GM12864 (cell line): ENCODE data around the gene ZNF74.

Experiments
- DNase-seq: peaks from one replicate; pipeline ENCODE4 v3.0.0-alpha.2; 2011; ENCODE audit warnings: low read depth
- H3K4me3 ChIP-seq: 2 replicates; pipeline ENCODE4 v1.5.1; 2011; ENCODE audit warnings: mild to moderate bottlenecking, low read depth, low read length, control low read depth
- TF ChIP-seq, protein P1 (sequence below): IDR thresholded peaks from 2 replicates; pipeline ENCODE4 v1.5.1; 2011; ENCODE audit warnings: low read depth, mild to moderate bottlenecking, moderate library complexity, low read length, control low read depth, inconsistent platforms; ENCODE audit errors: missing control alignments

The ZNF74 gene

DNA sequence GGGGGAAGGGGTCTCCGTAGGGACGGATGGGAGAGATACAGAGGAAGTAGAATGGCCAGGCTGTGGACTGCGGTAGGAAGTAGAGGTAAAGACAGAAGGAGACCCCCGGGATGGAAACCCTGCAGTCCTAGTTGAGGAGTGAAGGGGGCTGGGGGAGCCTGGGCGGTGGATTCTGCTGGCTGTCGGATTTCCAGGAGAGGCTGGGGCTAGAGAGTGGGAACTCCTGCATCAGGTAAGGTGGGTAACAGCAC lies 44.4 kb downstream of the ZNF74 start:
- TF ChIP-seq, protein P1, sequence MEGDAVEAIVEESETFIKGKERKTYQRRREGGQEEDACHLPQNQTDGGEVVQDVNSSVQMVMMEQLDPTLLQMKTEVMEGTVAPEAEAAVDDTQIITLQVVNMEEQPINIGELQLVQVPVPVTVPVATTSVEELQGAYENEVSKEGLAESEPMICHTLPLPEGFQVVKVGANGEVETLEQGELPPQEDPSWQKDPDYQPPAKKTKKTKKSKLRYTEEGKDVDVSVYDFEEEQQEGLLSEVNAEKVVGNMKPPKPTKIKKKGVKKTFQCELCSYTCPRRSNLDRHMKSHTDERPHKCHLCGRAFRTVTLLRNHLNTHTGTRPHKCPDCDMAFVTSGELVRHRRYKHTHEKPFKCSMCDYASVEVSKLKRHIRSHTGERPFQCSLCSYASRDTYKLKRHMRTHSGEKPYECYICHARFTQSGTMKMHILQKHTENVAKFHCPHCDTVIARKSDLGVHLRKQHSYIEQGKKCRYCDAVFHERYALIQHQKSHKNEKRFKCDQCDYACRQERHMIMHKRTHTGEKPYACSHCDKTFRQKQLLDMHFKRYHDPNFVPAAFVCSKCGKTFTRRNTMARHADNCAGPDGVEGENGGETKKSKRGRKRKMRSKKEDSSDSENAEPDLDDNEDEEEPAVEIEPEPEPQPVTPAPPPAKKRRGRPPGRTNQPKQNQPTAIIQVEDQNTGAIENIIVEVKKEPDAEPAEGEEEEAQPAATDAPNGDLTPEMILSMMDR = no peak
- no peak for DNase-seq
- H3K4me3 ChIP-seq = no peak overlapping the region

DNA sequence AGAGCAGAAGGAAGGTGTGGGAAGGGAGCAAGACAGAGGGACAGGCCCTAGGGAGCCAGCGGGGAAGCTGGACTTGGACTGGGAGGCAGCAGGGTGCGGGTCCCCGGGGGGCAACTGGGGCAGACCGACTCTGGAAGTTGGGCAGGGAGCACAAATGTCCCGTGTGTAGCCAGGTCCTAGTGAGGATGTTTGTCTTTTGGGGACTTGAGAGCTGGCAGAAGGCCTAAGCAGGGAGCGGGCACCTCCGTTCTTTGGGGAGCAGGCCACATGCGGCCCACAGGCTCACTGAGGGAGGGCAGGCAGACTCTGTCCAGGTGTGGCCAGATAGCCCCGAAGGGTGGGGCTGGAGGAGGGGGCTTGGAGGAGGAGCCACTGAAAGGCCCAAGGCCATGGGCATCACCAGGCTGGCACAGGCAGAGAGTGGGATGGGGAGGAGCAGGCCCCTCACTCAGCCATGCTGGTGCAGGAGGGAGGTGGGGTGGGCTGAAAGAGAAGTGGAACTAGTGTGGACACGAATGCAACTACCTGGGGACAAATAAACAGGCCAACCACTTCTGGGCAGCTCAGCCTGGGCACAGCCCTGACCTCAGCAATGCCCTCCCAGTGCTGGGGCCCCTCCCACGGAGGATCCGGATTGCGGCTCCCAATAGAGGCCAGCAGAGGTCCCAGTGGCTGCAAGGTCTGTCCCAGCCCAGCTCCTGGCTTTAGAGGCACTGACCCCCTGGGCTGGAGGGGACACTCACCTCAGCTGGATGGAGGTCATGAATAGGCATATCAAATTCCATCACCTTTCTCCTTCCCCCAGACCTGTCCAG lies 44.9 kb downstream of the ZNF74 start:
- no peak for DNase-seq
- TF ChIP-seq, protein P1 = no peak
- H3K4me3 ChIP-seq = no peak overlapping the region

DNA sequence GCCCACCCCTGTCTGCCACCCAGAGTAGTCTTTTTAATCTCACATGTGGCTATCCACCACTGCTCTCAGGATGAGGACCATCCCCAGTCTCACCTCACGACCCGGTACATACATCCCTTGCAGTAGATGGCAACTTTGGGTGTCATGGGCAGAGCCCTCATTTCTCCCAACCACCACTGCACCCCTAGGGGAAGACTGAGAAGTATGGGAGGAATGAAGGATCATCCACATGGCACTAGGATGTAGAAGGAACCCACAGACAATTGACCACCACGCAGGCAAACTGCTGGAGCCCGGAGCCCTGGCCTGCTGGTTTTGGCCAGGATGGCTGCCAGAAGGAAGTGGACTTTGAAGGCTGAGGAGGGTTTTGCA lies 45.6 kb downstream of the ZNF74 start:
- TF ChIP-seq, protein P1 = no peak
- no peak overlapping the region for H3K4me3 ChIP-seq
- no peak for DNase-seq

DNA sequence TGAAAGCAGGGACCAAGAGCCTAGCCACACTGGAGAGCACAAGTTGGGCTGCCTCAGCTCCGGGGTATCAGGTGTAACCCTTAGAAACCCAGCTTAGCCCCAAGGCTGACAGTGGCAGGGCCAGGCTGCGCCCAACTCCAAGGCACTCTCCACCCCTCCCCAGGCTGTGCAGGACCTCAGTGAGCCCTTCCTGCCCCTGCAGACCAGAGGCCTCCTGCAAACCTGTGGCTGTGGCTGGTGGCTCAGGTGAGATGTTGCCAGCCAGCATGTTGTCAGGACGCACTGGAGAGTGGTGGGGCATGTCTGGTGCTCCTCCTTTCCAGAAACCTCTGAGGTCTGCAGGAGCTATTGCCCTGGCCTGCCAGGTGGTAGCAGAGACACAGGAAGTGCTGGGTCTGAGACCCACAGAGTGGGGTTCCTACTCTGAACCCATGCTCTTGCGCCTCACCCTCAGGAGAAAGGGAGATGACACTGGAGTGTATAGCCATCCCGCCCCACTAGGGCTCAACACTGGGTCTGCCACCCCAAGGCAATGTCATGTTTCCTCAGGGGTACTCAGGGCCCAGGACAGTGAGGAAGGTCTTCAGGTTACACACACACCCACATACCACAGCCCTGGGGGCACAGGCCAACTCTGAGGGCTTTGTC lies 46.1 kb downstream of the ZNF74 start:
- DNase-seq = no peak
- TF ChIP-seq, protein P1 = no peak
- H3K4me3 ChIP-seq = no peak overlapping the region

DNA sequence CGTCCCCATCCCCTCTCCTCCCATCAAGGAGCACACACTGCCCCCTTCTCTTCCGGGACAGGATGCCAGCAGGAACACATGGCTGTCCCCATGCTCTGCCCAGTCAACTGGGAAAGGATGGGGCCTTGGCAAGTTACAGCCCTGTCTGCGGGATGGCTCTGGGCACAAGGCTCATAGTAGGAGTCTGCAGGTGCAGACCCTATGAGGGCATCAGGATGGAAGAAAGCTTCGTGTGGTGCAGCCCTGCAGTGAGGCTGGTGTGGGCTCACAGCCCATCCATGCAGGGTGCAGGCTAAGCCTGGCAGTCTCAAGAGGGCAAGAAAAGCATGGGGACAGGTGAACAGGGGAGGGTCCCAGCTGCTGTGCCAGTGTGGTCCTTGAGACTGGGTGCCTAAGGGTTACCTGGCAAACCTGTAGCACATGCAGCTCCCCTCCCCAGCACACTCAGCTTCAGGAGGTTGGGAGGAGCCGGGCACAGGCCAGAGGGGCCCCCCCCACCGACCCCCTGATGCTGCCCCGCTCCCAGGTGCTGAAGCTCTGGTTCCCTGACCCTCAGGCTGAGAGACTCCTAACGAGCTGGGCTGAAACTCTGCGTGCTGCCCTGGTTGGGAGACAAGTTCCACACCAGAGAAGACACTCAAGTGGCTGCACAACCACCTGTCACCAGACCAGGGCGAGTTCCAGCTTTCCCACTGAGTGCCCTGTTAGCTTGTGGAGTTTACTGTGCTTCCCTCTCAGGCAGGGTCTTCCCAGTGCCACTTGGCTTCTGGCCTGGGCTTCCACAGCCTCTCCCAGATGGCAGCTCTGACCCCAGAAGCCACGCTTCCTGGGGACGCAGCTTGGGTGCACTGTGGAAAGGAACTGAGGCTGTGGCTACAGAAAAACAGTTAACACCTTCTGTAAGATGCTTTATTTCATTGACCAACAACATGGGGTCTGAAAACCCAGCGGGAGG lies 47.0 kb downstream of the ZNF74 start:
- H3K4me3 ChIP-seq = no peak overlapping the region
- no peak for DNase-seq
- TF ChIP-seq, protein P1 = no peak

- H3K4me3 ChIP-seq = no peak overlapping the region
- no peak for DNase-seq
- TF ChIP-seq, protein P1 = no peak
These were observed 47.9 kb downstream of the ZNF74 start for GRCh38 chr22:20441631-20442484.
